GM18505 (cell line): ENCODE measurements around the gene CCNJL.

Experiments
- ATAC-seq: cut with Tn5 transposase; IDR thresholded peaks from one replicate; pipeline ENCODE4 v1.9.1; 2021; ENCODE audit not compliant: unreplicated experiment
- POLR2A ChIP-seq: IDR thresholded peaks from 4 replicates; pipeline ENCODE4 v1.6.1; 2011; ENCODE audit warnings: borderline replicate concordance; ENCODE audit not compliant: insufficient read depth, insufficient read length; ENCODE audit errors: extremely low read depth

CCNJL gene

GRCh38 chr5:160293386-160293785, 19.0 kb downstream of the CCNJL start:
- TF ChIP-seq POLR2A, result no peak
- no peak for ATAC-seq

- no peak for TF ChIP-seq POLR2A
- ATAC-seq, result no peak
Measured at GRCh38 chr5:160291467-160291866, 20.9 kb downstream of the CCNJL start.

- TF ChIP-seq POLR2A, result no peak
- no peak for ATAC-seq
Measured at GRCh38 chr5:160290751-160291150, 21.6 kb downstream of the CCNJL start.

- TF ChIP-seq POLR2A, result no peak
- ATAC-seq, result no peak
Measured at GRCh38 chr5:160289721-160290120, 22.6 kb downstream of the CCNJL start.

- no peak for TF ChIP-seq POLR2A
- ATAC-seq, result no peak
Measured at GRCh38 chr5:160289356-160289651, 23.1 kb downstream of the CCNJL start.

- no peak for ATAC-seq
Measured at GRCh38 chr5:160287378-160288051, 24.8 kb downstream of the CCNJL start.

GRCh38 chr5:160286947-160287346, 25.4 kb downstream of the CCNJL start:
- no peak for ATAC-seq

More at GRCh38 chr5:160287378-160288051, 24.8 kb downstream of the CCNJL start:
- no peak for TF ChIP-seq POLR2A

GRCh38 chr5:160285316-160285715, 27.0 kb downstream of the CCNJL start:
- TF ChIP-seq POLR2A, result no peak
- ATAC-seq, result no peak

More at GRCh38 chr5:160286947-160287346, 25.4 kb downstream of the CCNJL start:
- TF ChIP-seq POLR2A, result no peak

- TF ChIP-seq POLR2A, result no peak
- ATAC-seq, result no peak
Measured at GRCh38 chr5:160284291-160284873, 28.0 kb downstream of the CCNJL start.

- no peak for TF ChIP-seq POLR2A
- ATAC-seq, result no peak
Measured at GRCh38 chr5:160281275-160281674, 31.1 kb downstream of the CCNJL start.

GRCh38 chr5:160280384-160281095, 31.8 kb downstream of the CCNJL start:
- no peak for TF ChIP-seq POLR2A
- ATAC-seq, result no peak

GRCh38 chr5:160278343-160278742, 34.0 kb downstream of the CCNJL start:
- ATAC-seq, result no peak
- TF ChIP-seq POLR2A, result no peak

- ATAC-seq, result no peak
Measured at GRCh38 chr5:160274483-160274931, 37.9 kb downstream of the CCNJL start.

GRCh38 chr5:160272889-160273288, 39.5 kb downstream of the CCNJL start:
- ATAC-seq, result no peak

More at GRCh38 chr5:160274483-160274931, 37.9 kb downstream of the CCNJL start:
- TF ChIP-seq POLR2A, result no peak

More at GRCh38 chr5:160272889-160273288, 39.5 kb downstream of the CCNJL start:
- no peak for TF ChIP-seq POLR2A
